H1 (cell line): ENCODE measurements around the gene PHKG2. TPM values are rescaled to one million over a fixed set of nuclear protein-coding genes. Genes with fewer than 3 reads are reported as not detected.

Experiments
- CTCF ChIA-PET: fragments of 300-600 bp; sonication (Branson Sonifier 250); formaldehyde crosslinking; loops from one replicate; lab custom pipeline; 2021; ENCODE audit not compliant: partially characterized antibody; lab: Charles Lee
- POLR2A ChIA-PET: fragments of 300-600 bp; sonication (Branson Sonifier 250); formaldehyde crosslinking; loops from one replicate; lab custom pipeline; 2021; ENCODE audit warnings: inconsistent platforms; ENCODE audit not compliant: partially characterized antibody; lab: Charles Lee
- DNase-seq, 2 experiments: peaks; one replicate each; pipeline versions ENCODE4 v3.0.0 to v3.0.0-alpha.2; 2010 to 2022; ENCODE audit warnings: low spot score in 2 of 2, low read depth in 1 of 2, mixed read lengths in 1 of 2
- FAIRE-seq: peaks from 2 replicates; lab custom pipeline; 2011; peaks lifted over from hg19 to GRCh38; lab: Jason Lieb, UNC
- H2AFZ ChIP-seq: 2 replicates; pipeline ENCODE4 v1.8.1; 2012; ENCODE audit warnings: low read length, inconsistent platforms
- H2AK5ac ChIP-seq: 2 replicates; pipeline ENCODE4 v1.6.1; 2013; ENCODE audit warnings: low read depth, low read length
- H2BK120ac ChIP-seq: replicated peaks from 2 replicates; pipeline ENCODE3; 2013; ENCODE audit warnings: low read depth, low read length, inconsistent platforms
- H2BK12ac ChIP-seq: 2 replicates; pipeline ENCODE4 v1.6.1; 2013; ENCODE audit warnings: low read depth, low read length
- H2BK15ac ChIP-seq: 2 replicates; pipeline ENCODE4 v1.6.1; 2013; ENCODE audit warnings: low read length
- H2BK20ac ChIP-seq: 2 replicates; pipeline ENCODE4 v1.6.1; 2013; ENCODE audit warnings: low read length
- H2BK5ac ChIP-seq: 2 replicates; pipeline ENCODE4 v1.6.1; 2013; ENCODE audit warnings: low read depth, low read length
- H3K14ac ChIP-seq: 2 replicates; pipeline ENCODE4 v1.6.1; 2013; ENCODE audit warnings: inconsistent platforms; ENCODE audit not compliant: insufficient read length
- H3K18ac ChIP-seq: 2 replicates; pipeline ENCODE4 v1.6.1; 2013; ENCODE audit warnings: low read length; ENCODE audit errors: extremely low read depth
- H3K23ac ChIP-seq: 2 replicates; pipeline ENCODE4 v1.6.1; 2013; ENCODE audit warnings: inconsistent platforms; ENCODE audit not compliant: insufficient read length
- H3K23me2 ChIP-seq: 2 replicates; pipeline ENCODE4 v1.6.1; 2013; ENCODE audit warnings: low read depth, low read length
- H3K27ac ChIP-seq: 2 replicates; pipeline ENCODE4 v1.6.1; 2011; ENCODE audit warnings: low read depth, low read length, inconsistent platforms
- H3K27me3 ChIP-seq, 4 experiments: replicated peaks in 1 of 4; 1 replicate in 1 of 4; 2 replicates in 3 of 4; pipeline versions ENCODE4 v1.6.1 to v1.8.1; 2011 to 2013; ENCODE audit warnings: low read length in 3 of 4, mild to moderate bottlenecking in 3 of 4, inconsistent platforms in 2 of 4, mixed read lengths in 2 of 4, moderate library complexity in 1 of 4; ENCODE audit not compliant: control insufficient read depth in 3 of 4, insufficient read depth in 3 of 4; ENCODE audit errors: extremely low read depth in 1 of 4
- H3K36me3 ChIP-seq, 4 experiments: 2 replicates each; pipeline versions ENCODE4 v1.6.1 to v1.8.1; 2011 to 2013; ENCODE audit warnings: mild to moderate bottlenecking in 4 of 4, low read length in 3 of 4, moderate library complexity in 2 of 4, control low read depth in 1 of 4, inconsistent platforms in 1 of 4; ENCODE audit not compliant: insufficient read depth in 4 of 4, control insufficient read depth in 2 of 4
- H3K4ac ChIP-seq: replicated peaks from 2 replicates; pipeline ENCODE3; 2013; ENCODE audit warnings: low read length, low read depth, mixed read lengths, inconsistent platforms; ENCODE audit not compliant: insufficient read length
- H3K4me1 ChIP-seq, 4 experiments: replicated peaks in 1 of 4; 1 replicate in 1 of 4; 2 replicates in 3 of 4; pipeline versions ENCODE4 v1.6.1 to v1.8.1; 2011 to 2013; ENCODE audit warnings: low read length in 3 of 4, inconsistent platforms in 2 of 4, mixed read lengths in 1 of 4; ENCODE audit not compliant: insufficient read depth in 4 of 4, control insufficient read depth in 3 of 4
- H3K4me2 ChIP-seq, 2 experiments: 2 replicates each; pipeline versions ENCODE4 v1.6.1 to v1.8.1; 2011 to 2013; ENCODE audit warnings: low read depth in 2 of 2, low read length in 2 of 2, control low read depth in 1 of 2, inconsistent platforms in 1 of 2, mild to moderate bottlenecking in 1 of 2; ENCODE audit not compliant: insufficient read depth in 1 of 2
- H3K4me3 ChIP-seq, 4 experiments: fragments of 200-600, 300-600 bp in 1 of 4; sonication (generic), shearing (Covaris generic), sonication (Bioruptor Twin) in 1 of 4; 2 replicates each; pipeline versions ENCODE4 v1.5.1 to v1.8.1; 2011 to 2016; ENCODE audit warnings: low read length in 4 of 4, low read depth in 3 of 4, control low read depth in 2 of 4, inconsistent platforms in 2 of 4, mild to moderate bottlenecking in 2 of 4, mixed read lengths in 1 of 4, moderate library complexity in 1 of 4; ENCODE audit not compliant: insufficient read depth in 2 of 4; ENCODE audit errors: extremely low read depth in 1 of 4
- H3K56ac ChIP-seq: replicated peaks from 2 replicates; pipeline ENCODE3; 2013; ENCODE audit warnings: low read depth, mild to moderate bottlenecking, mixed read lengths, low read length, inconsistent platforms; ENCODE audit not compliant: insufficient read length
- H3K79me1 ChIP-seq: 2 replicates; pipeline ENCODE4 v1.6.1; 2013; ENCODE audit warnings: low read depth, low read length, control low read depth
- H3K79me2 ChIP-seq, 2 experiments: 2 replicates each; pipeline versions ENCODE4 v1.6.1 to v1.8.1; 2012 to 2013; ENCODE audit warnings: low read length in 2 of 2, mild to moderate bottlenecking in 2 of 2, inconsistent platforms in 1 of 2; ENCODE audit not compliant: insufficient read depth in 2 of 2, control insufficient read depth in 1 of 2
- H3K9ac ChIP-seq, 4 experiments: replicated peaks in 1 of 4; 1 replicate in 1 of 4; 2 replicates in 3 of 4; pipeline versions ENCODE4 v1.6.1 to v1.8.1; 2011 to 2013; ENCODE audit warnings: low read depth in 3 of 4, low read length in 3 of 4, control low read depth in 2 of 4, mild to moderate bottlenecking in 2 of 4, moderate library complexity in 2 of 4, inconsistent platforms in 1 of 4; ENCODE audit errors: extremely low read depth in 1 of 4
- H3K9me3 ChIP-seq, 2 experiments: 2 replicates each; pipeline versions ENCODE4 v1.6.1 to v1.8.1; 2012 to 2013; ENCODE audit warnings: mild to moderate bottlenecking in 2 of 2, moderate library complexity in 2 of 2, control low read depth in 1 of 2, inconsistent platforms in 1 of 2, low read depth in 1 of 2, low read length in 1 of 2, mixed read lengths in 1 of 2; ENCODE audit not compliant: insufficient read depth in 2 of 2
- H4K20me1 ChIP-seq, 2 experiments: replicated peaks in 1 of 2; 2 replicates each; pipeline versions ENCODE3 to v1.8.1; 2011 to 2013; ENCODE audit warnings: inconsistent platforms in 2 of 2, low read length in 2 of 2, mild to moderate bottlenecking in 1 of 2; ENCODE audit not compliant: insufficient read depth in 2 of 2, control insufficient read depth in 1 of 2
- H4K5ac ChIP-seq: 2 replicates; pipeline ENCODE4 v1.6.1; 2013; ENCODE audit warnings: low read length, low read depth, mixed read lengths, inconsistent platforms; ENCODE audit not compliant: insufficient read length
- H4K8ac ChIP-seq: 2 replicates; pipeline ENCODE4 v1.8.0; 2013; ENCODE audit warnings: mild to moderate bottlenecking, moderate library complexity, low read length, inconsistent platforms; ENCODE audit not compliant: insufficient read depth; ENCODE audit errors: extremely low read depth
- H4K91ac ChIP-seq: replicated peaks from 2 replicates; pipeline ENCODE3; 2013; ENCODE audit warnings: low read length, mixed read lengths, inconsistent platforms; ENCODE audit not compliant: insufficient read length
- HDAC6 ChIP-seq: IDR thresholded peaks from one replicate; pipeline ENCODE4 v1.7.1; 2012; ENCODE audit warnings: low read depth, mild to moderate bottlenecking, inconsistent platforms, low read length, moderate library complexity
- KDM4A ChIP-seq: IDR thresholded peaks from one replicate; pipeline ENCODE4 v1.7.1; 2012; ENCODE audit warnings: low read depth, mild to moderate bottlenecking, moderate library complexity, low read length, inconsistent platforms; ENCODE audit not compliant: severe bottlenecking
- RAD21 ChIP-seq, 2 experiments: IDR thresholded peaks in 1 of 2; conservative IDR thresholded peaks in 1 of 2; 2 replicates each; pipeline ENCODE4 v1.6.1; 2011; ENCODE audit warnings: low read depth in 2 of 2, low read length in 2 of 2, improper control_type of control experiment in 1 of 2, inconsistent platforms in 1 of 2, mild to moderate bottlenecking in 1 of 2, moderate library complexity in 1 of 2
- whole genome bisulfite sequencing, 2 experiments: shearing (Covaris generic) in 1 of 2; methylation state at CpG; one replicate each; pipeline versions ENCODE4 v1.1.6 to v1.1.7; 2013 to 2015; ENCODE audit warnings: low lambda C conversion rate in 2 of 2, mixed read lengths in 2 of 2, inconsistent platforms in 1 of 2, low coverage in 1 of 2, missing lambda C conversion rate in 1 of 2; ENCODE audit not compliant: insufficient replicate concordance in 2 of 2, insufficient coverage in 1 of 2, insufficient read length in 1 of 2; ENCODE audit errors: extremely low coverage in 1 of 2, missing lambda C conversion rate in 1 of 2; 5-methylcytosine and 5-hydroxymethylcytosine counted together
- polyA plus RNA-seq, 7 experiments: library from polyadenylated mRNA; depleted of rRNA in 3 of 7; stranded (reverse) in 5 of 7; unstranded in 2 of 7; fragments of >200 nt in 5 of 7; fragments of 200-250 nt in 2 of 7; gene quantifications; 1 replicate in 5 of 7; 2 replicates in 1 of 7; 4 replicates in 1 of 7; pipeline versions ENCODE4 v1.2.1 to v1.2.3, GENCODE V29; 2011 to 2013; ENCODE audit warnings: missing spikeins in 2 of 7, mixed read lengths in 2 of 7
- total RNA-seq: library from RNA; stranded (reverse); fragmentation: NEBNext Ultra II Directional; extraction: Animal tissue kit (Norgen Biotek cat#: 25700); gene quantifications from 2 replicates; pipeline ENCODE4 v1.2.1, GENCODE V29; 2021
- TF ChIP-seq, protein P1 (sequence below): IDR thresholded peaks from 2 replicates; pipeline ENCODE4 v1.6.1; 2012; ENCODE audit warnings: inconsistent platforms
- TF ChIP-seq, protein P2 (sequence below): IDR thresholded peaks from 2 replicates; pipeline ENCODE4 v1.6.1; 2012; ENCODE audit warnings: inconsistent platforms

The PHKG2 gene
- total and polyA plus RNA-seq, 2 of the 8 experiments (the other 6 are each of a cell fraction or from before 2014, with no cell fraction given), result 36.0 to 53.4 TPM

DNA sequence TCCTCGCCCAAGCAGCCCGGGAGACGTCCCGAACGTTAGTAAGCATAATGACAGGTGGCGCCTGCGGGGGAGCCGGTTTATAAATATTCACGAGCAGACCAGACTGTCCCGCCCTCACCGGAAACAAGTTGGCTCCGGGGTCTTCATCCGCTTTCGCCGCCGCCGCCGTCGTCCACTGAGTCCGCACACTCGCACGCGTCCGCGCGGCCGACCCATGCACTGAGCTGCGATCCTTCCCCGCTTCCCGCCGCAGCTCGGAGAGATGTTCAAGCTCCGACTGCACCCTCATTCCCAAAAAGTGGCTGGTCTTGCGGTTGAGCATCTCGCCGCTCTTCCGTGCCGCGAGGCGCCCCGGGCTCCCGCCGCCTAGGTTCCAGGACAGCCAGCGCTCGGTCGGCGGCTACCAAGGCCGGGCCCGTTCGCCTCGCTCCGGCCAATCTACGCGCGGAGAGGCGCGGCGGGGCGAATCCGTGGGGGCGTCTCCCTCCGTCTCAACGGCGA, 13.3 kb downstream of the PHKG2 start:
- Histone ChIP-seq H2AFZ (no peak overlapping the region; the same call in 1 of the 2 replicates), H3K18ac (no peak overlapping the region), H2BK15ac (no peak overlapping the region), H3K9ac (peak overlapping the region in 3 of 4 experiments; percentile 46 to 62 (median 50); a peak in 5 of 7 replicates), H3K14ac (no peak overlapping the region), H4K5ac (no peak overlapping the region), H3K4me3 (peak overlapping the region; percentile 80 to 97 (median 92)), H3K4me1 (peaks cover 0 to 11% (median 2%) of the 10 kb centered on the region in 4 experiments; a peak in 4 of 7 replicates), H3K23ac (no peak overlapping the region), H3K4ac (no peak overlapping the region), H2BK120ac (no peak overlapping the region), H3K27me3 (no peaks in the 10 kb centered on the region; a peak in 1 of 7 replicates), H2BK5ac (no peak overlapping the region), H3K79me1 (peaks cover 3% of the 10 kb centered on the region; the same call in 1 of the 2 replicates), H3K9me3 (no peaks in the 10 kb centered on the region), H3K23me2 (peaks cover 14% of the 10 kb centered on the region), H2AK5ac (no peak overlapping the region), H3K4me2 (peak overlapping the region; percentile 68 to 94), H3K79me2 (peaks cover 4 to 20% of the 10 kb centered on the region in 2 experiments; a peak in 2 of 4 replicates), H3K56ac (peak overlapping the region; percentile 50), H3K36me3 (peaks cover 19 to 40% (median 28%) of the 10 kb centered on the region in 4 experiments), H2BK12ac (no peak overlapping the region), H2BK20ac (no peak overlapping the region), H4K91ac (no peak overlapping the region), H3K27ac (no peak overlapping the region), H4K8ac (peak overlapping the region; percentile 38; the same call in 1 of the 2 replicates), H4K20me1 (peaks cover 5 to 10% of the 10 kb centered on the region in 2 experiments)
- ChIA-PET CTCF (interaction anchor here (1.6 kb wide), 2 partner anchors 13 to 14 kb away, joined by 5 to 6 read pairs; partner anchors contain the start of gene PHKG2), POLR2A (interaction anchor here (0.6 to 9.0 kb wide), 6 partner anchors 8 to 31 kb away, joined by 3 to 92 read pairs (median 13); partner anchors contain the start of gene PHKG2)
- no peak for FAIRE-seq
- WGBS, 2 experiments, result 2% methylated on average over 60 of the region's 64 CpGs; no CpG with 5 or more reads in 1 of the 2 experiments
- peak in 1 of 2 experiments; percentile 61 for DNase-seq
- TF ChIP-seq, protein P1, sequence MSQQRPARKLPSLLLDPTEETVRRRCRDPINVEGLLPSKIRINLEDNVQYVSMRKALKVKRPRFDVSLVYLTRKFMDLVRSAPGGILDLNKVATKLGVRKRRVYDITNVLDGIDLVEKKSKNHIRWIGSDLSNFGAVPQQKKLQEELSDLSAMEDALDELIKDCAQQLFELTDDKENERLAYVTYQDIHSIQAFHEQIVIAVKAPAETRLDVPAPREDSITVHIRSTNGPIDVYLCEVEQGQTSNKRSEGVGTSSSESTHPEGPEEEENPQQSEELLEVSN, result peak; percentile 44; the same call in 1 of the 2 replicates
- TF ChIP-seq HDAC6 (no peak), RAD21 (IDR thresholded peaks at IDR 0.05 in 1 of 2, conservative IDR thresholded peaks at IDR 0.05 in 1 of 2; ENCODE audit: low read depth in 2 of 2, low read length in 2 of 2) (no peak), KDM4A (peak; percentile 30)
- TF ChIP-seq, protein P2, sequence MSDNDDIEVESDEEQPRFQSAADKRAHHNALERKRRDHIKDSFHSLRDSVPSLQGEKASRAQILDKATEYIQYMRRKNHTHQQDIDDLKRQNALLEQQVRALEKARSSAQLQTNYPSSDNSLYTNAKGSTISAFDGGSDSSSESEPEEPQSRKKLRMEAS, result peak; percentile 73
